ENCODE results near the gene RCCD1. TPM values are rescaled to one million over a fixed set of nuclear protein-coding genes. Genes with fewer than 3 reads are reported as not detected.

The RCCD1 gene
- total and polyA plus RNA-seq, 2 donors (not counting 3 experiments of a cell fraction or from before 2014, with no cell fraction given) = 8.8 to 15.3 TPM

- dilution Hi-C loops (cut with MboI; ENCODE audit: extremely low pct_ligation_motif_present, low sequenced_read_pairs) = no loop called here
- Histone ChIP-seq H3K36me3 (ENCODE audit: control insufficient read depth in 2 of 2, extremely low read depth in 1 of 2, insufficient read depth in 2 of 2, low read length in 2 of 2) (peaks cover 6 to 34% of the 10 kb centered on the region in 2 experiments), H3K79me2 (ENCODE audit: control insufficient read depth, insufficient read depth, low read length) (no peaks in the 10 kb centered on the region), H2AFZ (ENCODE audit: low read depth, low read length) (no peak overlapping the region), H3K9ac (replicated peaks; ENCODE audit: extremely low read depth, insufficient read depth, low read length) (no peak overlapping the region), H3K27ac (ENCODE audit: insufficient read depth, low read depth, low read length) (no peak overlapping the region), H3K9me3 (replicated peaks; ENCODE audit: control insufficient read depth, insufficient read depth, low read length) (no peaks in the 10 kb centered on the region), H3K27me3 (ENCODE audit: control insufficient read depth in 2 of 2, insufficient read depth in 2 of 2, low read length in 2 of 2) (no peaks in the 10 kb centered on the region), H4K20me1 (replicated peaks; ENCODE audit: control insufficient read depth, extremely low read depth, insufficient read depth, low read length) (no peaks in the 10 kb centered on the region), H3K4me2 (ENCODE audit: insufficient read depth, low read length) (no peak overlapping the region), H3K4me1 (ENCODE audit: control insufficient read depth, extremely low read depth, insufficient read depth, low read length) (no peaks in the 10 kb centered on the region), H3K9me1 (replicated peaks; ENCODE audit: control insufficient read depth, extremely low read depth, insufficient read depth, low read length) (no peaks in the 10 kb centered on the region), H3K4me3 (replicated peaks in 1 of 3; ENCODE audit: insufficient read depth in 1 of 3, low read depth in 1 of 3, low read length in 3 of 3) (no peak overlapping the region)
- BruUV-seq (replicated peaks) = no TSS peak
- TF ChIP-seq POLR2A (IDR thresholded peaks at IDR 0.05; ENCODE audit: low read depth, low read length) (no peak), MAX (IDR thresholded peaks at IDR 0.05; ENCODE audit: insufficient read depth, insufficient read length) (no peak), POLR2AphosphoS5 (IDR thresholded peaks at IDR 0.05; ENCODE audit: insufficient read depth, low read depth, low read length) (no peak), JUN (IDR thresholded peaks at IDR 0.05; ENCODE audit: borderline replicate concordance, insufficient read depth, insufficient read length, low read depth) (no peak), EZH2 (IDR thresholded peaks at IDR 0.05; ENCODE audit: borderline replicate concordance, low read depth, low read length, severe bottlenecking) (no peak), GATA2 (IDR thresholded peaks at IDR 0.05; ENCODE audit: insufficient read depth, insufficient read length, low read depth, low read length) (no peak), CTCF (IDR thresholded peaks at IDR 0.05; ENCODE audit: extremely low read depth in 1 of 2, insufficient read depth in 1 of 2, low read depth in 1 of 2, low read length in 2 of 2) (no peak), FOS (IDR thresholded peaks at IDR 0.05; ENCODE audit: borderline replicate concordance, insufficient read depth, low read length) (no peak), MYC (IDR thresholded peaks at IDR 0.05; ENCODE audit: low read depth, low read length) (no peak)
- DNase-seq (ENCODE audit: low read depth, low spot score) (no peak), FAIRE-seq (no peak)
- POLR2A ChIA-PET = no interaction called here
- CTCF ChIA-PET = interaction anchor here (3.5 kb wide), 1 partner anchor 11 kb away, joined by 29 read pairs; no protein-coding TSS in a partner anchor
- intact Hi-C loops (cut with micrococcal nuclease) = no loop called here
Measured at GRCh38 chr15:90968434-90968833, 13.8 kb downstream of the RCCD1 start.
